Measurements from ENCODE around the gene COPS8. TPM values are rescaled to one million over a fixed set of nuclear protein-coding genes. Genes with fewer than 3 reads are reported as not detected.

The COPS8 gene
- polyA plus RNA-seq, 1 of the 3 experiments (the other 2 are of a cell fraction): 107 TPM

DNA sequence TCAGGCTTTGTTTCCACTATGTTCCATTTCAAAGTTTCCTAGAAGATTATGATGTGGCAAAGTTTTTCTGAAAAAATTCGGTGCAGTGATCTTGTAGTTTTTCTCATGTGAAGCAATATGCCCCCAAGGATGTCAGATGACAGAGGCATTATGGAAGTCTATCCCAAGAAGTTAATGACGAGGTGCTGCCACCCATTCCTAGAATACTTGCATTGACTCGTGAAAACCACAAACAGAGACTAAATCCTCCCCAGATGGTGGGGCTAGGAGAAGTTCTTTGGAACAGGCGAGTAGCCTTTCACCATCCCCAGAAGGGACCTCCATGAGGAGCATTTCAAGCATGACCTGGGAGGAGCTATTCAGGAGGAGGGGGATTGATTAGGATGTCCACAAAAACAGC is 40.2 kb upstream of the COPS8 start:
- H3K9me3 ChIP-seq: peaks cover 4% of the 10 kb centered on the region; the same call in 1 of the 2 replicates

More for the DNA sequence above, 40.2 kb upstream of the COPS8 start:
- Histone ChIP-seq H3K4me1 (ENCODE audit: control insufficient read depth in 1 of 2, insufficient read depth in 2 of 2, low read depth in 1 of 2, low read length in 1 of 2) (no peaks in the 10 kb centered on the region), H3K4me3 (ENCODE audit: low read depth in 2 of 2, low read length in 1 of 2) (no peak overlapping the region), H3K4me2 (no peak overlapping the region), H3K9ac (no peak overlapping the region), H3K27me3 (ENCODE audit: insufficient read depth) (no peaks in the 10 kb centered on the region), H3K36me3 (replicated peaks in 1 of 2; ENCODE audit: control insufficient read depth in 1 of 2, insufficient read depth in 2 of 2, low read length in 1 of 2) (no peaks in the 10 kb centered on the region), H4K20me1 (ENCODE audit: insufficient read depth) (no peaks in the 10 kb centered on the region), H2AFZ (ENCODE audit: low read depth) (no peak overlapping the region), H3K9me2 (no peaks in the 10 kb centered on the region), H3K79me2 (ENCODE audit: insufficient read depth) (no peaks in the 10 kb centered on the region), H3F3A (replicated peaks; ENCODE audit: insufficient read depth) (no peaks in the 10 kb centered on the region), H3K27ac (ENCODE audit: low read depth in 2 of 2, low read length in 1 of 2) (no peak overlapping the region)
- no peak for TF ChIP-seq PBX3 (IDR thresholded peaks at IDR 0.05)
- no peak for TF ChIP-seq RXRA (IDR thresholded peaks at IDR 0.05; ENCODE audit: borderline replicate concordance, low read depth)
- no peak for TF ChIP-seq FOXJ3 (CRISPR knock-in tag; IDR thresholded peaks at IDR 0.05)
- no peak for TF ChIP-seq EZH2phosphoT487 (IDR thresholded peaks at IDR 0.05; ENCODE audit: borderline replicate concordance, low read depth)
- TF ChIP-seq CTCF (IDR thresholded peaks at IDR 0.05): no peak
- TF ChIP-seq EP300 (IDR thresholded peaks at IDR 0.05; ENCODE audit: borderline replicate concordance in 1 of 2, low read depth in 1 of 2, low read length in 1 of 2): no peak
- TF ChIP-seq SMC3 (IDR thresholded peaks at IDR 0.05; ENCODE audit: low read depth, low read length): no peak
- no peak for TF ChIP-seq TEAD4 (IDR thresholded peaks at IDR 0.05; ENCODE audit: borderline replicate concordance, insufficient read depth)
- TF ChIP-seq TAF1 (IDR thresholded peaks at IDR 0.05; ENCODE audit: borderline replicate concordance, low read depth, low read length): no peak
- TF ChIP-seq, protein P1, sequence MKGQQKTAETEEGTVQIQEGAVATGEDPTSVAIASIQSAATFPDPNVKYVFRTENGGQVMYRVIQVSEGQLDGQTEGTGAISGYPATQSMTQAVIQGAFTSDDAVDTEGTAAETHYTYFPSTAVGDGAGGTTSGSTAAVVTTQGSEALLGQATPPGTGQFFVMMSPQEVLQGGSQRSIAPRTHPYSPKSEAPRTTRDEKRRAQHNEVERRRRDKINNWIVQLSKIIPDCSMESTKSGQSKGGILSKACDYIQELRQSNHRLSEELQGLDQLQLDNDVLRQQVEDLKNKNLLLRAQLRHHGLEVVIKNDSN (IDR thresholded peaks at IDR 0.05; ENCODE audit: borderline replicate concordance, low read depth): no peak
- TF ChIP-seq REST (IDR thresholded peaks at IDR 0.05; ENCODE audit: low read depth, low read length): no peak
- 21% methylated on average over 4 of the region's 4 CpGs for WGBS (ENCODE audit: low lambda C conversion rate)
- DNase-seq: no peak
- ChIA-PET CTCF (interaction anchor here (0.7 kb wide), 1 partner anchor 18 kb away, joined by 3 read pairs; no protein-coding TSS in a partner anchor), POLR2A (no interaction called here)

Data from SK-N-SH (cell line).